Measurements from ENCODE around the gene PPOX.

The PPOX gene

DNA sequence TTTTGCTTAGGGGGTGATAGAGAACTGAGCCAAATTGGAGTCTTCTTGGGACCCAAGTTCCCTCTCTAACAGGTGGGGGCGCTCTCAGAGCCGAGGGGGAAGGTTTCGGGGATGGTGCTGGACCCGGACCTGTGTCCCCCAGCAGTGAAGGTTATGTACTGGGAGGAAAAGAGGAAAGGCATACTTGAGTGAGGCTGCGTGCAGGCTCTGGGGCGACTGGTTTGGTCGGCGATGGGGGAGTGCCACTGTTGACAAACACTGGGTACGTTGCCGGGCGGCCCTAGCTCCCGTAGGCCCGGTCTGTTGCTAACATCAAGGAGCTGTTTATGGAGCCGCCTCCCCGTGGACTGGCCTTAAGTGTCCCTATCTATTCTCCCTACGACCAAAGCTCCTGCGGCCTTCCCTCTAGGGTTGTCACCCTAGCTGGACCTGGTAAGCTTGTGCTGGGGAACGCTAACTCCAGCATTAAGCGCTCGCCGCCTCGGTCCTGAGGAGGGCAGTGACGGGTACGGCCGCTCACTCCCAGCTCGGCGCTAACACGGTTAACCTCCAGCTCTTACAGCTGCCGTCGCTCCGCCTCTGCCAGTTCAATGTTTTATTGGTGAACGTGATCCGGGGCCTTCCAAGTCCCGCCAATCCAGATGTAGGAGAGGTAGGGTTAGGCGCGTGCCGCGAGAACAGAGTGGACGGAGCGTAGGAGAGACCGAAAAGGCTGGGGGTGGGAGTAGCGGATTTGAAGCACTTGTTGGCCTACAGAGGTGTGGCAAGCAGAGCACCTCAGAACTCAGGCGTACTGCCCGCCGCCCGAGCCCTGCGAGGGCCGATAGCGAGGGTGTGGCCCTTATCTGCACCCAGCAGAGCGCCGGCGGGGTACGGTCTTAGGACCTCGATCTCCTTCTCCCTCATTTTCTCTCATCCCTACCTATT lies at the start of gene PPOX:
Gene PPOX (plus strand): TSS at position 685 of the 927 bp plus-strand sequence. CDS start 422 bp downstream, outside the sequence.
- DNase-seq: peak; percentile 97

DNA sequence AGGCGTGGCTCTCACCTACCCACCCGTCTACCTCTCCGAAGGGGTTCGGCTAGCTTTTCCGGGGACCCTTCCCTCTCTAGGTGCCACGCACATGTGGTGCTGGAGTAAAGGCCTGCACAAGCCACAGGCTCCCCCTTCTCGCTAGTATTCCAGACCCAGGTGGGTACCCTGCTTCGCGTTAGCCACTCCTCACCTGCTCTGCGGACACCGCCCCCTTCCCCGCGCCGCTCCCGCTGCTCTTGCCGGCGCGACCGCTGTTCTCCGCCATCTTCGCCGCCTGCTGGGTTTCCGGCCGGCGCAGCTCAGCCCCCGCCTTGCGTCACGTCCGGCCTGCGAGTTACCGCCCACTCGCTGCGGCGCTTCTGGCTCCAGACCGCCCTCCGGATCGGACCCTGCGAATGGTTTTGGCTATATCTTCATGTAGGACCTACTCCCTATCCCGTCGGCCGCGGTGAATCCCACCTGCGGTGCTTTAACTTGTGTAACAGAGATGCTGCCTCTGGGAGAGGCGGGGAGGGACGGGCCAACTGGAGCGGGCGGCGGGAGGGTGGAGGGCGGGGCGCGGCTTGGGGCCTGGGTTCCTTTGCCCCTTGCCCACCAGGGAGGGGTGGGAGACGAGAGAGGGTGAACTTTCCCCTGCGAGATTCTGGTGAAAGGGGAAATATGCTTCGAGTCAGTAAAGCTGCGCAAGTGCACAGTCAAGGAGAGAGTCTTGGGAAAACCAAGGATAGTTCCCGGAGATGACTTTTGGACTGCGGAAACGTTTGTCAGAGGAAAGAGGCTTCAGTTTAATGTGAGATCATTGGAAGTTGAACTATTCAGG lies 48.3 kb upstream of the PPOX start, which contains the start of the genes NIT1 and PFDN2:
Gene NIT1 (plus strand): TSS at position 347 of the 823 bp plus-strand sequence. CDS start 72 bp downstream, at position 419.
Gene PFDN2 (minus strand): TSS at position 279 of the 823 bp plus-strand sequence. CDS start 11 bp downstream, at position 268.
- DNase-seq: peak; percentile 88

DNA sequence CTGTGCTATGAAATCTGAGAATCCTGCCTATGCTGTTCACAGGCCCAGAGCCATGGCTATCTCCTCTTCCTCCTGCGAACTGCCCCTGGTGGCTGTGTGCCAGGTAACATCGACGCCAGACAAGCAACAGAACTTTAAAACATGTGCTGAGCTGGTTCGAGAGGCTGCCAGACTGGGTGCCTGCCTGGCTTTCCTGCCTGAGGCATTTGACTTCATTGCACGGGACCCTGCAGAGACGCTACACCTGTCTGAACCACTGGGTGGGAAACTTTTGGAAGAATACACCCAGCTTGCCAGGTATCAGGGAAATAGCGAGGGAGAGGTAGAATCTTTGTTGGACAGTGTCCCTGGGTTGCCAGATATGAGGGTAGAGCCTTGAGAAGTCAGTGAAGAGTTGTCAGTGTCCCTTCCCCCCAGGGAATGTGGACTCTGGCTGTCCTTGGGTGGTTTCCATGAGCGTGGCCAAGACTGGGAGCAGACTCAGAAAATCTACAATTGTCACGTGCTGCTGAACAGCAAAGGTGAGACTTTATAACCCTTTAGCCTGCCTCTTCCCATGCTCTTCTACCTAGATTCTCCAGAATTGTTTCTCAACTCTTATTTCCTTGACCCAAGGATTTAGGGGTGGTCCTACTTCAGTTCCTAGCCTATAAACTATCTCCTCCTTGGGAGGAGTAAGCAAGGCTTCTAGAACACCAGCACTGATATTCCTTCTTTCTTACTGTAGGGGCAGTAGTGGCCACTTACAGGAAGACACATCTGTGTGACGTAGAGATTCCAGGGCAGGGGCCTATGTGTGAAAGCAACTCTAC lies 46.9 kb upstream of the PPOX start:
- DNase-seq: peak; percentile 81

DNA sequence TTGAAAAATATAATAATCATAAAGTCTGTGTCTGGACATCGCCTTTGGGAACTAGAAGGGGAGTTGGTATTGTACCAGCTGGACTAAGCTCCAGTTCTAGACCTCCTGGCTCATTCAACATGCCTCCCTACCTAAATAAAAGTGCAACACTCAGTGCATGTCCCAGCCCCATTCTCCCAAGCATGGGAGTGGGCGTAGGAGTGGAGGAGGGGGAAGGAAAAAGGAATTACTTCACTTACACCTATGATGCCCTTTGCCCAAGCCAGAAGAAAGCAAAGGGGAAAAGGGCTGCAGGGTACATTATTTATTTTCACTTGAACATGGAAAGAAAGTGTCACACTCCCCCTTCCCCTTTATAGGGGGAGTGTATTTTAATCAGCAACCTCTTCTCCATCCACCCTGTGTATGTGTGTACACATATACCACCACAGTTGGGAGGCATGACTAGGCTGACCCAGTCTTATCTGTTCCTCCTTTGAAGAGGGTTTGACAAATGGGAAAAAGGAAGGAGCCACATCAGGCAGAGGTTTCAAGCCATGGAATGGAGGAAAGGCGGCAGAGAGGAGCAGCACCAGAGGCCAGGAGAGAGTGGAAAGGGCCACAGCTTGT lies 45.1 kb upstream of the PPOX start:
- DNase-seq: peak; percentile 47

DNA sequence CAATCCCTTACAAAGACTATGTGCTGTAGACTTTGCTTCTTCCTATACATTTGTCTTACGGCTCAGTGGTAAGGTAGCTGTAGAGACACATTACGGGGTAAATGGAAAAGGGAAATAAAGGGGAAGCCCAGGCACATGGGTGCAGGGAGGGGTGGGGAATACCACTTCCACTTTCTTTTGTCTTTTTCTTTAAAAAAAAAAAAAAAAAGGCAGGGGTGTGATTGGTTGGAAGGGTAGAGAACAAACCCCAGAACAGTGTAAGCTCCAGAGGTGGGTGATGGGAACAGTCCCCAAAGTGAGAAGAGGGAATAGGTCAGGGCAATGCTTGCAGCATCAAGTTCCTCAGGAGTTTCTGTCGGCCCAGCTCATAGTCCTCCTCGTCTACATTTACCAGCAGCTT lies 44.4 kb upstream of the PPOX start:
- peak; percentile 76 for DNase-seq

DNA sequence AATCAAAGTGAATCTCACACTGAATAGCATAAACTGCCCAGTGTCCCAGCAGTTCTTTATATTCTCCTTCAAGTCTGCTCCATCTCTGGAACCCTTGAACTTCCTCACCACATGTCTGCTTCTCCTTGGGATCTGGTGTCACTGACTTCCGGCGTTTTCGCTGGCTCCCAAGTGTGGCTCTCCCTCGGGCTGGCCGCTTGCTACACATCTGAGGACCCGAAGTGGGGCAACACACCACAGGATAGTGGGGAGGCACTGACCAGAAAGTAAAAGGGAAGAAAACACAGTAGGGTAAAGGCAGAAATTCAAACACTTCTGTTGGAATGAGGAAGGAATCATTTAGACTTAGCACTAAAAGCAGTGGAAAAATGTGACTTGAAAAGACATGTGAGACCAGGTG lies 43.3 kb upstream of the PPOX start:
- DNase-seq: no peak

DNA sequence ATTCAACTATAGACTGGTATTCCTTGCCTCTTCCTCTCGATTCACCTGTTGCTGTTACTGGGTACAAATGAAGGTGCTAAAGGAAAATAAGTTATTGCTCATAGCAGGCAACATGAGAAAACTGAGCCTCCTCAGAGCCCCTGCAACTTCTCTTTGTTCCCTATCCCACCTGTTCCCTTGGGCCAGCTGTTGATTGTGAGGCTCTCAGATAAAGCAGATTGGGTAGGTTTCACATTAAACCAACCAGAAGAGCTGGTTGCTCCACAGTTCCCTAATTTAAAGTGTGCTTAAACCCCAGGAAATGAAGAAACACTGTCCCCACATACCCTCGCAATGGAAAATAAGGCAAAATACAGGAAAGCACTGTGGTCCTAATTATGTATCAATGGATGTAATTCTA lies 38.6 kb upstream of the PPOX start:
- DNase-seq: peak; percentile 26

DNA sequence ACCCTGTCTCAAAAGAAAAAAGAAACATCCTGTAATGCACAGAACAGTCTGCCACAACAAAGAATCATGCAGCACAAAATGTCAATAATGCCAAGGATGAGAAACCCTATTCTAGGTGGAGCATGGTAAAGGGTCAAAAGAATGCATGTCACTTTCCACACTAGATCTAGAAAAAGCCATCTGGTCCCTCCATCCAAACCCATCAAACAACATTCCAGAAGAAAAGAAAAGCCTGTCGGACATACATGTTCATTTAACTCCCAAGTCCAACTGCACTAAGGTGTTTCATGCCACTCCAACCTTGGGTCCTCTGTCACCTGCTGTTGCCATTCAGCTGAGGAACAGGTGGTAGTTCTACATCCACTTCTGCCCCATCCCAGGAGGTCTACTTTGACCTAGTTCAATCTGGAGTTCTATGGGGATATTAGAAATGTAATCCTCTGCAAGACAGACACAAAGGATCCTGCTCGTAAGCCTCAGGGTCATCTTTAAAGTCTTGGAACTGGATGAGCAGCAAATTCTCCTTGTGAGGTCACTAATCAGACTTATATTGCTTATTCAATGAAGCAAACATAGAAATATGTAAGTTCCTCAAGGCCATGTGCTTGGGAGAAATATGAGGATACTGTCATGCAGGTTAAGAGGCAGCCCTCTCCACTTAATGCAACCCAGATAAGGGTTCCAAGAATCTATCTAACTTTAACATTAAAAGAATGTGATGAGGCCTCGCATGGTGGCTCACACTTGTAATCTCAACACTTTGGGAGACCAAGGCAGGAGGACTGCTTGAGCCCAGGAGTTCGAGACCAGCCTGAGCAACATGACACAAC lies 37.4 kb upstream of the PPOX start:
- DNase-seq: no peak

DNA sequence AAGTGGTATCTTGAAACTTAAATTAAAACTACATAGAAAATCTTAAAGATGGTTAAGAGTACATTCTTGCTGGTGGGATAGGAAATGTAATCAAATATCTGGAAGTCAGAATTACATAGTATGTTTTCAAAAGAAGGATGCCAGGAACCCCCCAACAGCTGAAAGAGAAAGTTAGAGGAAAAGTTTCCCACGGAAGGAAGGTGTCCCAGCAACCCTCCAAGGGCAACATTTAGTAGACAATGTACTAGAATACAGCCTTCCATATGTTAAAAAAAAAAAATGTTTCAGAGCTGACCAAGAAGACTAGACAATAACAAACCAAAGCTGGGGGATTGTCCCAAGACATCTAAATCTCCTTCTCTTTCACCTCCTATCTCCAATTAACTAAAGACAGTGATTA lies 36.0 kb upstream of the PPOX start:
- DNase-seq: no peak

DNA sequence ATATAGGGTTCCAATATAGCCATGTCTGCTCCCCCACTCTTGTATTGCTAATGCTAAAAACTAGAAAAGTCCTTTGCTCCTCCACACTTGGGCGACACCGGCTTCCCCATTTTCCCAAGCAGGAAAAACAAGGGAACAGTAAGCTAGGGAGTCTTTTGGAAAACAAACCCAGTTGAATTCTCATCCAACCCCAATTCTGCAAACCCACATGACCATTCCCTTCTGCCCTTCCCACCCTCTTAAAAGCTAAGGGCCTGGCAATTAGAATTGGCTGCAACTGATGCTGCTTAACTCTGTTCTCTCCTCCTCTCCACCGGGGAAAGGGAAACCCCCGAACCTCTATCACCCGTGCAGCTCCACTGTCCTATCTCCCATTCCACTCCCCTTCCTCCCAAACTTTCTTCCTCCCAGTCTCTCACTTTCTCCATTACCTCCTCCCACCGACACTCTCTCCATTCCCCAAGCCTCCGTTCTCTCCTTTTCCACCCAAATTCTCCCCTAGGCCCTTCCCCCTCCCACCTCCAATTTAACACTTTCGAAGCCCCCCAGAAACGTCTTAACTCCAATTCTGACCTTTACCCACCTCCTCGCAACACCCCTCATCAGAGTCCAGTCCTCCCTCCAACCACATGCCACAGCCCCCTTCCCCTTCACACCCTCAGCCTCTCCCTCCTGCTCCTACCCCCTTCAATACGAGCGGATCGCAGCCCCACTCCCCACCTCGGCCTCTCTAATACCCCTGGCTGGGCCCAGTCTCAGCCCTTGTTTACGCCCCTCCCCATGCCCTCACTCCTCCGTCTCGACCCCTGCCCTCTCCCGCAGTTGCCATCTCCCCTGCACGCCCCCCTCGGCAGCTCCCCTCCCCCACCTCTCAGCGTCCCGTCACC lies 34.5 kb upstream of the PPOX start:
- peak; percentile 18 for DNase-seq

DNA sequence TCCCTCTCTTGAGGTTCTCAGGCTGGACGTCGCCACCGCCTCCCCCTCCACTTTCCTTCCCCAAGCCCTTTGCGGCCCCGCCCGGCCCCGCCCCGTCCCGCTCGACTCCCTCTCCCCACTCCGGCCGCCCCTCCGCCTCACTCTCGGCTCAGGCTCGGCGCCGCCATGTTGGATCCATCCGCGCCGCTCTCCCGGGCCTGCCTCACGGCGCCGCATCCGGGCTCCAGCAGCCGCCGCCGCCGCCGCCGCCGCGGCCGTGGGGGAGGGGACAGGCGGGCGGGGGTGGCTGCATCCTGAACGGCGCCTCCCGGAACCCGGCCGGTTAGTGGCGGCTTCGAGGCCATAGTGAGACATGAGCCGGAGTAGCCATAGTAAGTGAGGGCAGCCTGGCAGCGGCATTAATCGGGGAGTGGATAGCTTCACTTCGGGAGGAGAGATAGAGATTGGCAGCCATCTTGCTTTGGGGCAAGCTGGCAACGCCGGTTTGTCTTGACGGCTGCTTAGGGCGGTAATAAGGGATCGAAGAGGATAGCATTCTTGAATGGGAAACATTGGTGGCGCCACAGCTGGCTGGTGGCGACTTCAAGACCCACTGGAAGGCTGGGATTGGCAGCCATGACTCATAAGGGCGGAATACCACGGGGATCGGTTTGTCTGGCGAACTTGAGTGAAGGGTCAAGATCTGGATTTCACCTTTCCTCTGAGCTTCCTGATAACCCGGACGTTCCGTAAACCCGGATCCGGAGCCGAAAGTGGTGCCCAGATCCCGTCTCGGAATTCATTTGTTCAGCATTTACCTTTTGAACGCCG lies 33.6 kb upstream of the PPOX start, which contains the start of gene DEDD:
Gene DEDD (minus strand): TSS at position 258 of the 810 bp plus-strand sequence. CDS start 8,205 bp downstream, outside the sequence.
- peak; percentile 94 for DNase-seq

DNA sequence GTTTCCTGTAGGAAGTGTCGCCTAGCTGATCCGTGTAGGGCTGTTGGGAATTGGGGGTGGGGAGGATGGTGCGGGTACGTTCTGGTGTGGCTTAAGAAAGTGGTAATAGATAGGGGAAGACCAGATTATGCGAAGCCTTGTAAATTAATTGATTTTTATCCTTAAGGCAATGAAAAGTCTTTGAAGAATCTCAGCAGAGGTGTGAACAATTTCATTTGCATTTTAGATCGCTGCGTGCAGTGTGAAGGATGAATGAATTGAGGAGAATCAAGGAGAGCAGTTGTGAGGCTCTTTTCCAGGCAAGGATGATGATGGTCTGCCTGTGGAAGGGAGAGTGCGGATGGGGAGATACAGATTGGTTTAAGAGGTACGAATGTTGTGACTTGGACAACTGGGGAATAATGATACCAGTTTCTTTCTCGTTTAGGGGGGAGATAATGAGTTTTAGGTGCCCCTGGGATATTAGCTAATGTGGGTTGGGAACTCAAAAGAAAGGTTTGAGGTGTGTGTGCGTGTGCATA lies 32.9 kb upstream of the PPOX start:
- DNase-seq: no peak

DNA sequence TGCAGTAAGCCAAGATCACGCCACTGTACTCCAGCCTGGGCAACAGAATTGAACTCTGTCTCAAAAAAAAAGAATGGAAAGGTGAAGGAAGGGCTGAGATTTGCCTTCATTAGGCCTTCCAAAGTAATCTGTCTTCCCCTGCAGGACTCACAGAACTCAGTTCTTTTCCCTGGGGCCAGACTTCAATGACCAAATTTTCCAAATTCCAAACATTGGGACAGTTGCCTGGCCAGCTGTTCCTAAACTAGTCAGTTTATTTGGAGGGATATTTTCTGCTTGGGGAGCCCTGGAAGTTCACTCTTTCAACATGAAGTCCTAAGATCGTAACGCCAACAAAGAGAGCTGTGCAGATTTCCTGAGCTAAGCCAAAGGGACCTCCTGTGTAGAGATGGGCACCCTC lies 28.3 kb upstream of the PPOX start:
- no peak for DNase-seq

DNA sequence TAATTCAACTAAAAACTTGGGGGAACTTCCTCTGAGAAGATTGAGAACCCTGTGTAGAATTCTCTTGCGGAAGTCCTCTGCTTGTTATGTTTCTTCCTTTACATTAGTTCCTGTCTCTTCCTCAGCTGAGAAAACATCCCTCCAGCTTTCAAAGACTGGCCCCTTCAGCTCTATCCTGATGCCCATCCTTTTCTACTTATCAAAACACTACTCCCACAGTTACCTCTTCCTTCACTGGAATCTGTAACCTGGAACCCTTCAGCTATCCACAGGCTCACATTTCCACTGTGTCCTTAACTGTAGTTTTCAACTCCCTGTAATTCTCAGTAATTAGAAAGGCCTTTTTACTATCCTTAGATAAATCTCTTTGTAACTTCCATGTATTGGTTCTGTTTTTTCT lies 27.8 kb upstream of the PPOX start:
- DNase-seq: no peak

DNA sequence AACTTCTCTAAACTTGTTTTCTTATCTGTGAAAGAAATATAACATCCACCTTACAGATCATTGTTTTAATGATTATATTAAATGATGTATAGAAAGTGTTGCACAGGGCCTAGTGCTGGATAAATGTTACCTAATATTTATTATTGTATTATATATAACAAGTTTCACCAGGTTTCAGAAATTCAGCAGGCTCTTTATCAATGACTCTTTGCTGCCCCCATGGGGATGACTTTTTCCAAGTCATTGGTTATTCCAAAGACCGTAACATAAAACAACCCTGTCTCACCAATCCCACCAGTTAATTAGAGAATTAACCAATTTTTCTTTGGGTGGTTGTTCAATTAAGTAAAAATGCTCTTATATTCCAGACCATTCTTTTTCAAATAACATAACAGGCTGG lies 26.5 kb upstream of the PPOX start:
- peak; percentile 70 for DNase-seq

DNA sequence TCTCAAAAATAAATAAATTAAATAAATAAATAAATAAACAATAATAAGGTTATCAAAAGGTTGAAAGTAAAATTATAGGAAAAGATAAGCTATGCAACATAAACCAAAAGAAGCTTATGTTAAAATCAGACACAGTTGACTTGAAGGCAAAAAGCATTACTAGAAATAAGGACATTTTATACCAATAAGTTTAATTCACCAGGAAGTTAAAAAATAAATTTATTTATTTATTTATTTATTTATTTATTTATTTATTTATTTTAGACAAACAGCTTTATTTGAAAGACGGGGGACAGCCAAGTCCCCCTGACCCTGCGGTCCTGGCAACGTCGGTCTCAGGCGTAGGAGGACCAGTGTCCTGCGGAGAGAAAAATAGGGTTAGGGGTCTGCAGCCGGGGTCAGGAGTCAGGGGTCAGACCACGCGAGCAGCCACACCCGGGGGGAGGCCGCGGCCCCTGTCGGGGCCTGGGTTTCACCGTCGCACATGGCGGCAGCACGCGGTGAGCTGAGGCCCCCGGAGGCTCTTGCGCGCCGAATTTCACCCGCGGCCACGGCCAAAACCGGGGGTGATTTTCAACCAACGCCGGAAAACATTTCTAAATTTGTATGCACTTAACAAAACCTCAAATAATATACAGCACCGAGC lies 25.3 kb upstream of the PPOX start:
- DNase-seq: no peak

DNA sequence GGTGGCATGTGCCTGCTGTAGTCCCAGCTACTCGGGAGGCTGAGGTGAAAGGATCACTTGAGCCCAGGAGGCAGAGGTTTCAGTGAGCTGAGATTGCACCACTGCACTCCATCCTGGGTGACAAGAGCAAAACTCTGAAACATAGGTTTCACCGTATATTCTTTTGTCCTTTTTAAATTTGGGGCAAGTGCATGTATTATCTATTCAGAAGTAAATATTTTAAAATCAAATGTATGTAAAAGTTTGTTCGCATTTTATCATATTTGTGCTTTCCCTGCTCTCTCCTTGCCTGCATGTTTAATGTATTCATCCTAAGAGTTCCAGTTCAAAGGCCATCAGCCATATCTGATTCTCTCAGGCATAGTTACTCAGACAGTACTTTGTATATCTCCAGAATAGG lies 20.4 kb upstream of the PPOX start:
- no peak for DNase-seq

DNA sequence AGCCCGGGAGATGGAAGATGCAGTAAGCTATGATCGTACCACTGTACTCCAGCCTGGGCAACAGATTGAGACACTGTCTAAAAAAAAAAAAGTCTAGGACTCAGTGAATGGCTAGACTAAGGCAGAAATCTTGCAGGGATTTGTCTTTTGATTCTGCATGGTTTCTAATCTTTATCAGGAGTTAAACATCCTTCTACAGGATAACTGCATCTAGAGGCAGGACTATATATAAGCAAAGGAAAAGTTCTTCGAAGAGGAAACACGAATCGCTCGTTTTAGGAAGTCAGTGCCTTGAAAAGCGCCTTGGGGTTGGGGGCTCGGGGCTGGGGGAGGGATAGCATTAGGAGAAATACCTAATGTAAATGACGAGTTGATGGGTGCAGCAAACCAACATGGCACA lies 13.1 kb upstream of the PPOX start:
- no peak for DNase-seq
